AG04450 (cell line): ENCODE data around the gene CACNA1F. TPM values are rescaled to one million over a fixed set of nuclear protein-coding genes. Genes with fewer than 3 reads are reported as not detected.

ENCODE experiments used
- CTCF ChIA-PET: fragments of 300-600, 350-600 bp; formaldehyde crosslinking; extraction: SDS; loops from one replicate; lab custom pipeline; 2022; ENCODE audit warnings: antibody characterized with exemption, inconsistent platforms; lab: Charles Lee
- POLR2A ChIA-PET: fragments of 350-600 bp; formaldehyde crosslinking; extraction: SDS; loops from one replicate; lab custom pipeline; 2021; ENCODE audit warnings: antibody characterized with exemption, inconsistent platforms; lab: Yijun Ruan, JAX
- DNase-seq: peaks from one replicate; pipeline ENCODE4 v3.0.0-alpha.2; 2011; ENCODE audit warnings: low read depth, low spot score
- H3K27ac ChIP-seq: one replicate; pipeline ENCODE4 v1.5.1; 2012; ENCODE audit warnings: low read depth, low read length, control low read depth
- H3K27me3 ChIP-seq: one replicate; pipeline ENCODE4 v1.6.0; 2012; ENCODE audit warnings: low read length; ENCODE audit not compliant: control insufficient read depth, insufficient read depth
- H3K4me3 ChIP-seq: 2 replicates; pipeline ENCODE4 v1.5.1; 2011; ENCODE audit warnings: mild to moderate bottlenecking, low read depth, low read length, control low read depth
- H3K9me3 ChIP-seq: 2 replicates; pipeline ENCODE4 v1.5.1; 2012; ENCODE audit warnings: low read length; ENCODE audit not compliant: control insufficient read depth, insufficient read depth
- polyA plus RNA-seq: library from polyadenylated mRNA; depleted of rRNA; stranded (reverse); fragments of >200 nt; gene quantifications from 2 replicates; pipeline ENCODE4 v1.2.3, GENCODE V29; 2011
- TF ChIP-seq, protein P1 (sequence below): IDR thresholded peaks from 2 replicates; pipeline ENCODE4 v1.5.1; 2011; ENCODE audit warnings: low read depth, low read length, control low read depth, inconsistent platforms

The CACNA1F gene
- polyA plus RNA-seq, 1 experiment: not detected

DNA sequence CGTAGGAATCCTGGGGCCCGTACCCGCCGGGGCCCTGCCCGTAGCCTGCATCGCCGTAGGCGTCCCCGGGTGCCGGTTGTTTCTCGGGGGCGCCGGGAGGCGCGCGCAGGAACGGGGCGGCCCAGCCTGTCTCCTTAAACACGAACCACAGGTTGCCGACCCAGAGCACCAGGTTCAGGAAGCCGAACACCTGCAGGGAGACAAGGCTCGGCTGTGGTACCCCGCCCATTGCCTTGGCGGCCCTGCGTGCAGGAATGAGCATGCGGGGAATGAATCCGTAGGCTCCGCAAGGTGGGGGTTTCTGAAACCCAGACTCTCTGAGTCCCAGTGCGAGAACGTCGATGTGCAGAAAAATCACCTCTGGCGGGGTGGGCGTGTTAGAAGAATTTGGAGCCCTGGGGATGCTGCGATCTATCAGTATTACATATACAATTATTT is 41.5 kb downstream of the CACNA1F start:
- ChIA-PET POLR2A (interaction anchor here (1.0 to 1.3 kb wide), 4 partner anchors 25 to 149 kb away, joined by 3 to 8 read pairs (median 5); partner anchors contain the start of gene PPP1R3F), CTCF (interaction anchor here (1.0 to 1.4 kb wide), 2 partner anchors 36 to 455 kb away, joined by 3 to 5 read pairs; no protein-coding TSS in a partner anchor)
- peak overlapping the region; percentile 47 for H3K27ac ChIP-seq
- no peaks in the 10 kb centered on the region for H3K27me3 ChIP-seq
- DNase-seq: no peak
- peak overlapping the region; percentile 74 for H3K4me3 ChIP-seq
- H3K9me3 ChIP-seq: no peaks in the 10 kb centered on the region
- TF ChIP-seq, protein P1, sequence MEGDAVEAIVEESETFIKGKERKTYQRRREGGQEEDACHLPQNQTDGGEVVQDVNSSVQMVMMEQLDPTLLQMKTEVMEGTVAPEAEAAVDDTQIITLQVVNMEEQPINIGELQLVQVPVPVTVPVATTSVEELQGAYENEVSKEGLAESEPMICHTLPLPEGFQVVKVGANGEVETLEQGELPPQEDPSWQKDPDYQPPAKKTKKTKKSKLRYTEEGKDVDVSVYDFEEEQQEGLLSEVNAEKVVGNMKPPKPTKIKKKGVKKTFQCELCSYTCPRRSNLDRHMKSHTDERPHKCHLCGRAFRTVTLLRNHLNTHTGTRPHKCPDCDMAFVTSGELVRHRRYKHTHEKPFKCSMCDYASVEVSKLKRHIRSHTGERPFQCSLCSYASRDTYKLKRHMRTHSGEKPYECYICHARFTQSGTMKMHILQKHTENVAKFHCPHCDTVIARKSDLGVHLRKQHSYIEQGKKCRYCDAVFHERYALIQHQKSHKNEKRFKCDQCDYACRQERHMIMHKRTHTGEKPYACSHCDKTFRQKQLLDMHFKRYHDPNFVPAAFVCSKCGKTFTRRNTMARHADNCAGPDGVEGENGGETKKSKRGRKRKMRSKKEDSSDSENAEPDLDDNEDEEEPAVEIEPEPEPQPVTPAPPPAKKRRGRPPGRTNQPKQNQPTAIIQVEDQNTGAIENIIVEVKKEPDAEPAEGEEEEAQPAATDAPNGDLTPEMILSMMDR: no peak

DNA sequence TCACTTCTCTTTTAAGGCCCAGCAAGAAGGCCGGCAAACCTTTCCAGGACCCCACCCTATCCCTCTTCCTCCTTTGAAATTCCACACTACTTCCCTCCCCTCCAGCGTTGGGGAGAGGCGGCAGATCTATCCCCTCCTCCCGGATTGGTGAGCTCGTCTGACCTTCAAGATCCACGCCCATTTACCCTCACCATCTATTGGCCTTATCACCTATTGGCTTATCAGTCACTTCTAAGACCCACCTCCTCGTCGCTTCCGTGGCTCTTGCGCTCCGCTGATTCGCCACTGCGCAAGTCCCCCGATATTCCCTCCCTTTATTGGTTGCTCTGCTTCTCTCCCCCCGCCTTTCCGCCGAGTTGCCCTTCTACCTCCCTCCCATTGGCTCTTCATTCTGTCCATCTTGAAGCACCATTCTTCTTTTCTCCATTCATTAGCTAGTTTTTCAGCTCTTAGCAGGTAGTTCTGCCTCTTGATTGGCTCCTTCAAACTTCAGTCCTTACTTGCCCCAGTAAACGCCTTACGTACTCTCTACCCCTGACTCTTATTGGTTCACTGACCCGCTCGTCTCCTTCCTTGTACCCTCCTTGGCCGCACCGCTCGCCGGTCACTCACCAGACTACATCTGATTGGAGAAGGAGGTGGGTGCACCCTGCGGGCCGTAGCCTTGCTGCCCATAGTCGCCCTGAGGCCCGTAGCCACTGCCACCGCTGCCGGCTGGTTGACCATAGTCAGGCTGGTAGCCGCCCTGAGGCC is 42.1 kb downstream of the CACNA1F start:
- Histone ChIP-seq H3K27ac (peak overlapping the region; percentile 47), H3K27me3 (no peaks in the 10 kb centered on the region), H3K9me3 (no peaks in the 10 kb centered on the region), H3K4me3 (peak overlapping the region; percentile 74)
- CTCF ChIA-PET: interaction anchor here (0.6 to 1.1 kb wide), 6 partner anchors 10 to 103 kb away, joined by 3 to 7 read pairs (median 4); no protein-coding TSS in a partner anchor
- DNase-seq: peak; percentile 99
- TF ChIP-seq, protein P1: no peak
- POLR2A ChIA-PET: interaction anchor here (0.9 to 1.3 kb wide), 5 partner anchors 9 to 149 kb away, joined by 3 to 8 read pairs (median 6); partner anchors contain the start of genes PPP1R3F and SYP

DNA sequence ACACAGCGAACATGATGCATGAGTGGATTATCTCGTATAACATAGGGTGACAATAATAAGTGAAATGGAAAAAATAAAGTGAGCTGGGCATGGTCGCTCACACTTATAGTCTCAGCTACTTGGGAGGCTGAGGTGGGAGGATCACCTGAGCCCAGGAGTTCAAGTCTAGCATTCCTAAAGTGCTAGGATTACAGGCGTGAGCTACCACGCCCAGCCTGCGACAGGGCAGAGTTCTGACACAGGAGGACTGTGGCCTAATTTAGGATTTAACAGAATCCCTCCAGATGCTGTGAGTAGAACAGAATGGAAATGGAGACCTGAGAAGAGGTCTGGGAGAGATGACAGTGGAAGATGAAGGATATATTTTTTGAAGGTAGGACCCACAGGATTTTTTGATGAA is 43.5 kb downstream of the CACNA1F start:
- TF ChIP-seq, protein P1: no peak
- ChIA-PET CTCF (interaction anchor here (0.9 kb wide), 1 partner anchor 34 kb away, joined by 4 read pairs; no protein-coding TSS in a partner anchor), POLR2A (no interaction called here)
- no peaks in the 10 kb centered on the region for H3K9me3 ChIP-seq
- no peak overlapping the region for H3K27ac ChIP-seq
- H3K27me3 ChIP-seq: no peaks in the 10 kb centered on the region
- no peak overlapping the region for H3K4me3 ChIP-seq
- DNase-seq: no peak

DNA sequence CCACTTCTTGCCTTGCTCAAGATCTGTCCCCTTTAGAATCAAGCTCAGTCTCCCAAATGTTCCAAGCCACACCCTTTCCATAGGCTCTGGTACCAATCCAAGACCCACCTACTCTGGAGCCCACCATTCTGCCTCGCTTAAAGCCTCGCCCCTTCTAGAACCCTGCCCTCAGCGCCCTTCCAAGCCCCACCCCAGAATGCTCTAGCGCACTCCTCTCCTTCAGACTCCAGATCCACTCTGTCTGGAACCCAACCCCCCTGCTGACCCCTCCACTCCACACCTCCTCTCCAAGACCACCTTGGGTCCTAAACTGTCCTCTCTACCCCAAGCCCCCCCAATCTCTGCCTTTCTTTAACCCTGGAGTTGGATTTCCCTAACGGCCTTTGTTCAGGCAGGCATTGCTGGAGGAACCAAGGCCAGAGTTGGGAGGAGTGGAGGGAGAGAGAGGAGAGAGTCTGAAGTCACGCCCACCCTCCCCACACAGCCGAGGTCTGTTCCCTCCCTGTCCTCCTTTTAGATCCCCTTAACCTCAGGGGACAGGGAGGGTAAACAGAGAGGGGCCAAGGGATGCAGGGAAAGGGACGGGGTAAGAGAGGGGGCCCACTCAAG is 44.6 kb downstream of the CACNA1F start:
- no peak for DNase-seq
- TF ChIP-seq, protein P1: no peak
- ChIA-PET CTCF (no interaction called here), POLR2A (no interaction called here)
- H3K9me3 ChIP-seq: no peaks in the 10 kb centered on the region
- H3K4me3 ChIP-seq: no peak overlapping the region
- no peak overlapping the region for H3K27ac ChIP-seq
- no peaks in the 10 kb centered on the region for H3K27me3 ChIP-seq

DNA sequence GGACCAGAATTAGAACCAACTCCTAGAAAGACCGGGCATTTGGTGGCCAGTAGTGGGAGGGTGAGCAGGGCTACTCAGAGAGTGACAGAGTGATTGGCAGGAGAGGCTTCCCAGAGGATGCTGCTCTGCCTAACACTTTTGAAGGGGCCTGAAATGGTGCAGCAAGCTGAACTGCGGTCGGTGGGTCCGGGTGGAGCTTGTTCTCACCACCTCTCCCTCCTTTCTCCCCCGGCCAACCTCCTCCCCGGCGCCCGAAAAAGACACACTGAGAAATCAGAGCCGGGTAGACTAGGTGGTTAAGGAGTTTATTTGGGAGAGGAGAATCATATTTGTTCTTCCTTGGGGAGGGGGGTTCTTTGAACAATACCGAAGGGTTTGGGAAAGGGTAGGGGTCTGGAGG is 45.6 kb downstream of the CACNA1F start:
- TF ChIP-seq, protein P1: no peak
- ChIA-PET POLR2A (no interaction called here), CTCF (no interaction called here)
- no peak overlapping the region for H3K27ac ChIP-seq
- no peaks in the 10 kb centered on the region for H3K9me3 ChIP-seq
- no peak overlapping the region for H3K4me3 ChIP-seq
- DNase-seq: no peak
- H3K27me3 ChIP-seq: no peaks in the 10 kb centered on the region
